NCI-H1092 (cell line): ENCODE measurements around the gene CTNNBL1.
"Not testable (repeated sequence)": the region's sequence is repeated elsewhere in the genome, so short reads cannot be mapped to it uniquely, and the experiment has no call there.

Experiments used
- DNase-seq: peaks from one replicate; lab custom pipeline; 2025; lab: John Stamatoyannopoulos, UW

The CTNNBL1 gene, protein sequence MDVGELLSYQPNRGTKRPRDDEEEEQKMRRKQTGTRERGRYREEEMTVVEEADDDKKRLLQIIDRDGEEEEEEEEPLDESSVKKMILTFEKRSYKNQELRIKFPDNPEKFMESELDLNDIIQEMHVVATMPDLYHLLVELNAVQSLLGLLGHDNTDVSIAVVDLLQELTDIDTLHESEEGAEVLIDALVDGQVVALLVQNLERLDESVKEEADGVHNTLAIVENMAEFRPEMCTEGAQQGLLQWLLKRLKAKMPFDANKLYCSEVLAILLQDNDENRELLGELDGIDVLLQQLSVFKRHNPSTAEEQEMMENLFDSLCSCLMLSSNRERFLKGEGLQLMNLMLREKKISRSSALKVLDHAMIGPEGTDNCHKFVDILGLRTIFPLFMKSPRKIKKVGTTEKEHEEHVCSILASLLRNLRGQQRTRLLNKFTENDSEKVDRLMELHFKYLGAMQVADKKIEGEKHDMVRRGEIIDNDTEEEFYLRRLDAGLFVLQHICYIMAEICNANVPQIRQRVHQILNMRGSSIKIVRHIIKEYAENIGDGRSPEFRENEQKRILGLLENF

DNA sequence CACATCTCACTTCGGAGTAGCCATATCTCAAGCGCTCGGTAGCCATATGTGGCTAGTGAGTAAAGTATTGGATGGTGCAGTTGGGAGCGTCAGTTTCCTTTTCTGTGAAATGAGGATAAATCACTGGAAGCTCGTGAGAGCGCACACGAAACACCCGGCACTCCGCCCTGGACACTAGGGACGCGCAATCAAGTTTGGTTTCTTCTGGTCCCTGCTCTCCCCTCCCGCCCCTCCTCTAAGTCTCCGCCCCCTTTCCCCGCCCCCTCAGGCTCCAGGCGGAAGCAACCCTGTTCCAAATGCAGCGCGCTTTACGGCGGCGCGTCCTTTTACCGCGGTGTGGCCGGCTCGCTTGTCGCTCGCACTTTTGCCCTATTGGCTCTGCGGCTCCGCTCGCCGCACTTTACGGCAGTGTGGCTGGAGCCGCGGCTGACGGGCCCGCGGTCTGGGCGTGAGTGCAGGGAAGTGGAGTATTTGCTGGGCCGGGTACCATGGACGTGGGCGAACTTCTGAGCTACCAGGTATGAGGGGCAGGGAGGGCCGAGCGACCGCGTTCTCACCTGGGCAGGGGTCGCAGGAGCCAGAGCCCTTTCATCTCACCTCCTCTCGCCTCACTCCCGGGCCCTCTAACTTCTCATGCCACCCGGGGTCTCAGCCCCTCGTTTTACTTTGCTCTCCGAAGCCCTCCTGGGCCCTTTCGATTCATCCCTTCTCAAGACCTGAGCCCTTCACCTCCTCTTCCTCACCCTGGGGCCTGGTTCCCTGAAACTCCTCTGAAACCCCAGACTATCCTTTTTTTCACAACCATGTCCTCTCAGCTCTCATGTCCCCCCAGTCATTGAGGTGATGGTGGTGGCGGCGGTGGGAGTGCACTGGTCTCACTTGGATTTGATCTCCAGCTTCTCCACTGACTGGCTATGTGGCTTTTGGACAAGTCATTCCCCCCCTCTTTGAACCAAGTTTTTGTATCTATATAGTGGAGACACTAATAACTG, at the start of gene CTNNBL1:
Gene CTNNBL1, plus strand, starts transcription at position 396 of the 992 bp plus-strand sequence. Its CDS starts 93 bp downstream, at position 489.
- peak; percentile 98 for DNase-seq

DNA sequence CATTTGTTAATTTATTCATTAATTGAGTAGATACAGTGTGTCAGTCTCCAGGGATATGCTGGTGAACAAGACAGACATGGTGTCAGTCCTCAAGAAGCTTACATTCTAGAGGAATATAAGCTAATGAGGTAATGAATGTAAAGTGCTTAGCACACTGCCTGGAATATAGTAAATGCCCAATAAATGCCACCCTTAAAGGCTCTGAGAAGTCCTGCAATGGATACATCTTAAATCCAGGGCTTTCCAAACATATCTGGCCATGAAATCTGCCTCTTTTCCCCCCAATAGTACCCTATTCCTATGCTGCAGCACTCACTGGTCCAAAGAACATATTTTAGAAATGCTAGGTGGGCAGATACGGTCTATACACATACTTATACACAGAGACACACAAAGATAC, 49.2 kb upstream of the CTNNBL1 start:
- DNase-seq: no peak

DNA sequence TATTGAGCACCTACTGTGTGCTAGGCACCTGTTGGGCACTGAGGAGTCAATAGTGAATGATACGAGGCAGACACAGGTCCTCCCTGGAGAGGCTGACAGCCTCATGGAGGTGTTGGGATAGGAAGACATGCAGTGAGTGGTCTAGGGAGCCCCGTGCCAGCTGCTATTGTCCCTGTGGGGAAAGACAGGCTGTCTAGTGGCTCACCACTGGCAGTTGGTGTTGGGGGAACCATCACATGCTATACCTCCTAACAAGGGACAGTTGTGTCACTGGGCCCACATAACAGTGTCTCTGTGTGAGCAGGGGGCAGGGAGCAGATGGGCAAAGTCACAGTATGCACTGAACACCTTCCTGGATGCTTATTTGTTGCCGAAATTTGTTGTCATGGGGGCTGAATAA, 45.9 kb upstream of the CTNNBL1 start:
- no peak for DNase-seq

DNA sequence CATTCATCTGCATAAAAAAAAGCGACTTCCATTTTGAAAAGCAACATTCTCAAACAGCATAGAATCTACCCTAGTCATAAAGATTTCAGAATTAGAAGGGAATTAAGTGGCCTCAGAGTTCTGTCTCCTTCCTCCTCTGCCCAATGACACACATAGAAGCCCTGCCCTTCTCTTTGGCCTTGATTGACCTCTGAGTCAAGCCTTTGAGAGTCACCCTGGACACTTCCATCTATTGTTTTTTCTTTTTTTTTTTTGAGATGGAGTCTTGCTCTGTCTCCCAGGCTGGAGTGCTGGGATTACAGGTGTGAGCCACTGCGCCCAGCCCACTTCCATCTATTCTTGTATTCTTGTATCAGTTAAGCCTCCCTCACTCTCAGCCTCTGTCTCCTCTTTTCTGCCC, 44.8 kb upstream of the CTNNBL1 start:
- DNase-seq: no peak

DNA sequence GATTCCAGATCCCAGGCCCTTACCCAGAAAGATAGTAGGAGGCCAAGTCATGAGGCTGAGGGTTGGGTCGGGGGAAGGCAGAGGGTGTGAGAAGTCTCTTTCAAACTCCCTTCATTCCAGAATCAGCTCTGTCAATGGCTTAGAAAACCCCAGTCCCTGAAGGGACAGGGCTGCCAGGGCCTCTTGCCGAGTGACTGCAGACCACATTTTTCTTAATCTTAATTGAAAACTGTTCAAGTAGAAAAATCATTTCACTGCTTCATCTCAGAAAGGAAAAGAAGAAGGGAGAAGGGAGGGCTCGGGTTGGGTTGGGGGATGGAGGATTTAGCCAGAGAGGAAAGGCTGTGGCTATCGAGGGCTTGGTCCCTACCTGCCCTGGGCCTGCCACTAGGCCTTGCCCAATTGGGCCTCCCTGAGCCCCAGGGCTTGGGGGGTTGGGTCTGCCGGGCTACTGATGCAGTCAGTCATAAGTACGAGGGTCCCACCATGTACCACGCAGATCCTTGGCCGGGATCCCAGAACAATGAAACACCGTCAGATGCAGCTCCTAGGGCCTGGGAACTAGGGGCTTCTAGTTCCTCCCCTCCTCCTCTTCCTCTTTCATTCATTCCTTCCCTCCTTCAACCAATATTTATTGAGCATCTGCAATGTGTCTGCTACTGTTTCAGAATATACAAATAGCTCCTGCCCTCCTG, 44.0 kb upstream of the CTNNBL1 start:
- no peak for DNase-seq

DNA sequence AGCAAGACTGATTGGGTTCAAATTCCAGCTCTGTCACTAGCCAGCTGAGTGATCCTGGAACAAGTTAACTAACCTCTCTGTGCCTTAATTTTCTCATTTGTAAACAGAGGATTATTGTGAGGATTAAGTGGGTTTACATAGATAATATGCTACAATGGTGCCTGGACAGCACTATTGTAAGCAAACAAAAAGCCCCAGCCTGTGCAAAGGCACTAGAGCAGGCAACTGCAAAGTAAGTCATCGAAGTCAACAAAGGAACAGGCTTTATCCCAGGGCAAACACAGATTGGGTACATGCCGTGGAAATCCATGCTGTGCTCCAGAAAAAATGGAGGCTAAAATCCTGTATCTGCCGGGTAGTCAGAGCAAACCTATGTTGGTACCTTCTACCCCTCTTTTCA, 43.2 kb upstream of the CTNNBL1 start:
- DNase-seq: no peak

DNA sequence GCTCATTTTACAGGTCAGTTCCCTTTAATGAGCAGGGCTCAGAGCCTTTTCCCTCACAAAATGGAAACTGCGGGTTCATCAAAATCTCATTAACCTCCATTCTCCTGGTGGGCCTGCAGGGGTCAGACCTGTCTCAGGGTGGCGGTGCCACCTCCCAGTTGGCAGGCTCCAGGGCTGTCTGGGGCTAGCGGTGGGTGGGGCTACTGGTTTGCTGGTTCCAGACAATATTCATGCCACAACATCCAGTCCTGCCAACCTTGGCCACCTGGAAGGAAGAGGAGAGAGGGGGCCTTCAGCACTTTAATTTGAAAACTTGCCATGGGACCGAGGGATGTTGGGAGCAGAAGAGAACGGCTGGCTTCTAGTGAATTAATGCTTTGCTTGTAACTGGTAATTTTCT, 41.9 kb upstream of the CTNNBL1 start:
- peak; percentile 61 for DNase-seq

DNA sequence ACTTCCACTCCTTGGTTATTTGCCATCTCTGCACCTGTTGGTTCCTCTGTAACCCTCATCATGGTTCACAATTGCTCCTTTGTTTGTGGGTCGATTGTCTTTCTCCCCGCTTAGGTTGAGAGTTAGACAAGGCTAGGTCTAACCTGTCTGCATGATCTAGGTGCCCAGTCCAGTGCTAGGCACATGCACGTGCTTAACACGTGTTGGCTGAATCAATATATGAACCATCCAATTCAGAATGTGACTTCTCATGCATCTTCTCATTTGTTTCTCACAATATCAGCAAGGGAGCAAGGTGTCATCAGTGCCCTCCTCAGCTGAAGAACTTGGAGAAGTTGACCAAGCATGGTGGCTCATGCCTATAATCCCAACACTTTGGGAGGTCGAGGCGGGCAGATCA, 36.9 kb upstream of the CTNNBL1 start:
- DNase-seq: no peak

DNA sequence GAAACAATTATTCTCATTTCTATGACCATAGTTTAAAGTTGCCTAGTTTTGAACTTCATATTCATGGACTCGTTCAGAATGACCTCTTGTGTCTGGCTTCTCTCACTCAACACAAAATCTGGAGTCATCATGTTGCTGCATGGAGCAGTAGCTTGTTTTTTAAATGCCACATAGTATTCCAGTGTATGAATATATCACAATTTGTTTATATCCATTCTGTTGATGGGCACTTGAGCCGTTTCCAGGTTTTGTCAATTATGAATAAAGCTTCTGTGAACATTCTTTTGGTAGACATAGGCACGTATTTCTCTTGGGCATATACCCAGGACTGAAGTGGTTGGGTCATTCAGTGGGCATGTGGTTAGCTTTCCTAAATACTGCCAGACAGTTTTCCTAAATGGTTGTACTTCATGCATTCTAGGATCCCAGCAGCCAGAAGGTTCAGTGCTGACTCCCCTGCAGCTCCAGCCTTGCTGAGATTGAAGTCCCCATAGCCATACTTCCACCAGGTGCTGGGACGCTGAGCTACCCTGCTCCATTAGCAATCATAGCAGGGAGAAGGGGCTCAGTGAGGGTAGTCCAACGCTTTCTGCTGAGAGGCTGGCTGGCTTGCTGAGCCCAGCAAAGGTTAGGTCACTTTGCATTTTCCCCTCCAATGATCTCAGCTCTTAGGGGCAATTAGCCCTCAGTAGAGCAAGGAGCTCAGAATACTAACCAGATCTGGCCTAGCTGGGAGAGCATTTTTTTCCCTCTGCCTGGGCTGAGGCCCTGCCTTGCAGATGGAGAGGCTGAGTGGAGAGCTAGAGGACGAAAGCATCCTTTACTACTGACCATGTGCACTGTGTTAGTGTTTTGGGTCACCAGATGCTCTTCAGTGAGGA, 35.7 kb upstream of the CTNNBL1 start:
- DNase-seq: no peak

DNA sequence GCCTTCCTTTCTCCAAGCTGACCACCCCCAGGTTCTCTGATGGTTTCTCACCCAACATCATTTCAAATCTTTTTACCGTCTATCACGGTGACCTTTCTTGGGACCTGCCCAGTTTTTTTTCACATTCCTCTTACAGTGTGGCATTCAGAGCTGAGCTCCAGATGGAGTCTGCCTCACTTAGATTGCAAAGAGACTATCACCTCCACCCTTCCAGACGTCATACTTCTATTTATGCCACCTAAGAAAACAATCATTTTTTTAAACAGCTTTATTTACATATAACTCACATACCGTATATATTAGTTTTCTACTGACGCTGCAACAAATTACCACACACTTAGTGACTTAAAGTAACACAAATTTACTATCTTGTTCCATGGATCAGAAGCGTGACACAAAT, 32.3 kb upstream of the CTNNBL1 start:
- DNase-seq: no peak

DNA sequence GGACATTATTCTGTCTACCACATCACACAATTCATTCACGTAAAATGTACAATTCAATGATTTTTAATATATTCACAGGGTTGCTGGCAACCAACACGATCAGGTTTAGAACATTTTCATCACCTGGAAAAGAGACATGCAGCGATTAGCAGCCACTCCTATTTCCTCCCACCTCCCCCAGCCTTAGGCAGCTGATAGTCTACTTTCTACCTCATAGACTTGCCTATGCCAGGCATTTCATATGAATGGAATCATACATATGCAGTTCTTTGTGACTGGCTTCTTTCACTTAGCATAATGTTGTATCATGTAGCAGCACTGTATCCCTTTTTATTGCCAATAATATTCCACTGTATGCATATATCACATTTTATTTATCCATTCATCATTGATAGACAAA, 31.5 kb upstream of the CTNNBL1 start:
- DNase-seq: no peak

DNA sequence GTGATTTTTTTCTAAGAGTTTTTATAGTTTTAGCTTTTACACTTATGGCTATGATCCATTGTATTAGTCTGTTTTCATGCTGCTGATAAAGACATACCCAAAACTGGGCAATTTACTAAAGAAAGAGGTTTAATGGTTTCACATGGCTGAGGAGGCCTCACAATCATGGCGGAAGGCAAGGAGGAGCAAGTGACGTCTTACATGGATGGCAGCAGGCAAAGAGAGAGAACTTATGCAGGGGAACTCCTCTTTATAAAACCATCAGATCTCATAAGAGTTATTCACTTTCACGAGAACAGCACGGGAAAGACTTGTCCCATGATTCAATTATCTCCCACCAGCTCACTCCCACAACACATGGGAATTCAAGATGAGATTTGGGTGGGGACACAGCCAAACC, 29.2 kb upstream of the CTNNBL1 start:
- DNase-seq: not testable (repeated sequence)

DNA sequence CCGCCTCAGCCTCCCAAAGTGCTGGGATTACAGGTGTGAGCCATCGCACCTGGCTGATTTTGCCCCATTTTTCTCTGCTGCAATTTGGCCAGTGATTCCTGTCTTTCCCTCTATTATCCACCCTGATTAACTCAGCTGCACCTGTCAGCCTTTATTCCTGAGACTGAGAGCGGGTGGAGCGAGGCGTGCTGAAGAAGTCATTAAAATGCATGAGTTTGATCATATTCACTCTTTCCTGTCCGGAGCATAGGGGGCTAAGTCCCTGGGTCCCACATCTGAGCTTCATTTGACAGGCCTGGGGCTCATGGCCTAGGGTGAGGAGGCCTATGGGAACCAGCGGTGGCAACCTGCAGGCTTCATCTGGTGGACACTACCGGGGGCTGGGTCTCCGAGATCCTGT, 25.7 kb upstream of the CTNNBL1 start:
- DNase-seq: no peak

DNA sequence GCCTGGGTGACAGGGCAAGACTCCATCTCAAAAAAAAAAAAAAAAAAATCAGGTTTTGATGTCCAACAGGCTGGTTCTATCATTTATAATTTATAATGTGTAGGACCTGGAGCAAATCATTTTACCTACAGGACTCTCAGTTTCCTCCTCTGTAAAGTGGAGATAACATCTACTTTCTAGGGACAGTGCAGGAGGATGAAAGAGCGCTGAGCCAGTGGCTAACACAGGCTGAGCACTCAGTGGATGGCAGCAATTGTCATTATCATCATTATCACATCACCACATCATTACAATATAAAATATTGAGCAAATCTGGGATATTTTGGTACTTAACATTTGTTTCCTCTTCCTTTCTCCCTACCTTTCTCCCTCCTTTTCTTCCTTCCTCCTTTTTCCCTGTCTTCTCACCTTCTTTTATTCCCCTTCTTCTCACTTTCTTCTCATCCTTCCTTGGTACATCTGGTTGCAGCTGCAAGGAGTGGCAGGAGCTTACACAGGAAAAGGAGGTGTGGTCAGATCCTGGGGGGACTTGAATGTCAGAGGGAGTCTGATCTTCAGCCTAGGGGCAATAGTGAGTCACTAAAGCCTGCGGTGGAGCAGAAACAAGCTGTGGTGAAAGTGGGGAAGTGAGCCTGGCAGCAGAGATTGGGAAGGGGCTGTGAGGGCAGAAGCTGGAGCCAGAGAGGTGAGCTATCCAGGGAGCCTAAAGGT, 24.6 kb upstream of the CTNNBL1 start:
- no peak for DNase-seq

DNA sequence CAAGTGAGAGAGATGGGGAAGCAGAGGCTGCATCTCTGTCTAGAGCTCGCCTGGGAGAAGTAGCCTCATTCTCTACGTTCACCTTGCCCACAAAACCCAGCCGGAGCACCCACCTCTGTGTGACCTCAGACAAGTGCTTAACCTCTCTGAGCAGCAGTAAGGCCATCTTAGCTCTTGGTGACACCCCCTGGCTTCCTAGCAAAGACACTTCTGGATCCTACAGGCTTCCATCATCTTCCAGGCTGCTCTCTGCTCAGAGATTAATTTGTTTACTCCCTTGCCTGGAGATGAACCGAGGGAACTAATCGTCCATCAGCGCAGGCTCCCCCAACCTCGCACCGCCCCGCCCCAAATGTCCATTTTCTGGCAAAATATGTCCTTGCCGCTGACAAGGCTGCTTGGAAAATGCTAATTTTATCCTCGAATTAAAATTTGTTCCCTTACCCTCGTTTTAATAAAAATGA, 24.0 kb upstream of the CTNNBL1 start:
- DNase-seq: peak; percentile 17

DNA sequence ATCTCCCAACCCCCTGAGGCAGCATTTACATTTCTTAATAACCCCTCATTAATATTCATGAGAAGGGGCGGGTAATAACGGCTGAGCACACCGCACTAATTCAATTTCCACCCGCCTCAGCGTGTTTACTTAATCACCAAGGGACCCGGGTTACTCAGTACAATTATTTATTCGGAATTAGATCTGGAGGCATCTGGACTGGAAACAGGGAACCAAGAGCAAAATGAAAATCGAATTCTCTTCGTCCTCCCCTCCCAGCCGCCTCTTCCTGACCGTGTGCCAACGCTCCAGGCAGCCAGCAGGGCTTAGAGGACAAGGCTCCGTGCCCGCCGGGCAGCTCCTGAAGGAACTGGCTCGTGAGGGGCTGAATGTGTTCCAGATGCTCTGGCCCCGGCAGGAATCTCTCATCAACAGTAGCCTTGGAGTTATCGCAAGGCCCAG, 23.5 kb upstream of the CTNNBL1 start:
- peak; percentile 69 for DNase-seq

DNA sequence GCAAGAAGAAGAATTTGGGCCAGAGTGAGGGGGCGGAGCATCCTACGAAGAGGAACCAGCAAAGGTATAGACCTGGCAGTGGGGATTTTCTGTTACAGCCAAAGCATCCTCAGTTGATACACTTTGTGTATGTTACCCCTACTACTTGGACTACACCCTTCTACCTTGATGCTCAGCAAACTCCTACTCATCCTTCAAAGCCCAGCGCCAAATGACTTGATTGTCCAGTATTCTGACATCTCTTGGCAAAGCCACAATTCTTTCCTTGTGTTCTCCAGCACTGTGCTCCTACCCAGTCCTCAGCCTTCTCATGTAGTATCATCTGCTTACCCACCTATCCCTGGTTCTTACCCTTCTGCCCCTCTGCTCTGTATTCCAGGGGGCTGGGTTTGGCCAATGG, 21.7 kb upstream of the CTNNBL1 start:
- DNase-seq: no peak

DNA sequence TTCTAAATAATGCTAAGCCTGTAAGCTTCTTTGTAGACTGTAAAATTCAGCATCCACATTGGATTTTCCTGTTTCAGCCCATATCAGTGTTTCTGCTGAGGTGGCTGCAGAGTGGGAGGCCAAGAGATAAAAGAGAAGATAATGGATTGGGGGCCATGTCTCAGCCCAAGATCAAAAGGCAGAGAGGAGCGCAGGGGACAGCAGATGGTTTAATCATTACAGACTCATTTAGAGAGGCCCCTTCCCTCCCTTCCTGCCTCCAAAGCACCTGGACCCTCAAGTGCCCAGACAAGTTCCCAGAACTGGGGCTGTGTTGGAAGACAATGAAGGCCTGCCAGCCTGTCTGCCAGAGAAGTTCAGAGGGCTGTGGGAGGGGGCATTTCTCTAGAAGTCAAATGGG, 20.4 kb upstream of the CTNNBL1 start:
- no peak for DNase-seq

DNA sequence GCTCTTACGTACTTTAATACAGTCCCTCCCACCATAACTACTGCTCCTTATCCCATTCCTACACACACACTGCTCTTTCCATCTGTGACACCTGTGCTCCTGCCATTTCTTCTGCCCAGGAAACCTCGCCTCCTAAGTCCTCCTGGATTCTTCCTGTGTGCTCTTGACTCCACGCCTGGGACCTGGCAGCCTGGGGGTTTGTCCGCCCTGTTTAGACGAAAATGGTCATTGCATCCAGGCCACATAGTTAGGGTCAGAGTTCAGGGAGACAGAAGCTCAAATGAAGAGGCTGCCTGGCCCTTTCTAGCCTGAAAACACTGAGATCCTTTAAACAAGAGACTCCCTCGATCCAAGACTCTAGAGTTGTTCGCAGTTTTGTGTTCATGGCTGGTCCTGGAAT, 17.4 kb upstream of the CTNNBL1 start:
- DNase-seq: no peak
